ENCODE results near the gene ZNF727. TPM values are rescaled to one million over a fixed set of nuclear protein-coding genes. Genes with fewer than 3 reads are reported as not detected.

Gene ZNF727
- total RNA-seq (2022; extraction: Qiagen RNA extraction; ENCODE audit: low read depth): not detected in 5 replicates

DNA sequence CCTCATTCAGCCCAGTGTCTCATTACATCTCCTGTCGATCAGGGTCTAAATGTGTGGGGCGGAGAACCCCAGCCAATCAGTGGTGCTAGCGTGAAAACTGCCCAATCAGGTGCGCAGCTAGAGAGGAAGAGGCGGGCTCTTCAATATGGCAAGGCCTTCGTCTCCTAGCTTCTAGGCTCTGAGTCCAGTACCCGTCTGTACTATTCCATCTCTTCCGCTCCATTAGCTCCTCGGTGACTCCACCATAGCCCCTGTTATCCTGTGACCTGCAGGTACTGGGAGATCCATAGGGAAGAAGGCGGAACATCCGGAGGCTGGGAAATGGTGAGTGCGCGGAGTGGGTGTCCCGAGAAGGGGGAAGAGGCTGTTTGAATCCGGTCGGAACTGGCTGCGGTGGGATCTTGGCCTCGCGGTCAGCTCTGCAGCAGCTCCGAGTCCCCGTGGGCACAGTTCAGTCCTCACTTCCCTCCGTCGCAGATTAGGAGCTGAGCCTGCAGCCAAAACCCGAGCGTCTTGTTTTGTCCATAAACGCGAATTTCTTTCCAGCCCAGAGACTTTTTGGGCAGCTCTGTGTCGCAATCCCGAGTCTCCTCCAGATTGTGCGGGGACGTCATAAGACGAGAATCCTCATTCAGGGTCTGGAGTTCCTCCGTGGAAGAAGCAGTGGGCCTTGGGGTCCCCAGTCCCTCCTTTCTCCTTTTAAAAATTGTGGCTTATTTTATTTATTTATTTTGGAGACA lies at the start of gene ZNF727:
Gene ZNF727, plus strand, starts transcription at position 134 of the 740 bp plus-strand sequence. Its CDS starts 188 bp downstream, at position 322.

DNA sequence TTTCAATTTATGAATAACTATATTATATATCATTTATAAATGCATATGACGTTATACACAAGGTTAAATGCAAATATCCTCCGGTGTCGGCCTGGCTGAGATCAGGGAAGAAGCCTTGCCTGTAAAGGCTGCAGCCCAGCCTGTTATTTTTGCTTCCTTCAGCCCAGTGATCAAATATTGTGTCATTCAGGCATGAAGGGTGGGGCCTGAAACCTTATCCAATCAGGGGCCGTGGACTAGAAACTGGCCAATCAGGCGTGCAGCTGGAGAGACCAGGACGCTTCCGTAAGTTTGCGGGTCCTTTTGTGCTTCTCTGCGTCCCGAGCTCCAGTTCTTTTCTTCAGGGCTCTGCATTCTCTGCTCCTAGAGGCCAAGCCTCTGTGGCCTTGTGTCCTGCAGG lies 46.7 kb upstream of the ZNF727 start, which contains the start of gene ZNF722:
Gene ZNF722, plus strand, starts transcription at position 301 of the 400 bp plus-strand sequence. CDS start 113 bp downstream, outside the sequence.

Other genes starting within 250 kb of the ZNF727 start
- not detected in 5 replicates for gene ZNF722, start 46.6 kb upstream of the ZNF727 start, total RNA-seq (2022; extraction: Qiagen RNA extraction; ENCODE audit: low read depth)
- not detected in 5 replicates for gene ZNF735, start 161.8 kb downstream of the ZNF727 start, total RNA-seq (2022; extraction: Qiagen RNA extraction; ENCODE audit: low read depth)
- gene ZNF679, start 183.0 kb downstream of the ZNF727 start, total RNA-seq (2022; extraction: Qiagen RNA extraction; ENCODE audit: low read depth): not detected in 5 replicates